Stimulated activated CD8-positive, alpha-beta memory T cell treated with anti-CD3 and anti-CD28 coated beads, Interleukin-12 subunit alpha, Interleukin-12 subunit beta, amount 100 ng/mL, for 24 hours (primary cell): Measurements from ENCODE around the gene HMGN3.

ENCODE experiments used
- DNase-seq: peaks from one replicate; pipeline ENCODE4 v3.0.0-alpha.2; 2020; ENCODE audit errors: extremely low read depth

Gene HMGN3

GRCh38 chr6:79232696-79233462 is 1.6 kb downstream of the HMGN3 start:
- no peak for DNase-seq

GRCh38 chr6:79231666-79232065 is 2.8 kb downstream of the HMGN3 start:
- DNase-seq: no peak

- no peak for DNase-seq
These were observed 3.4 kb downstream of the HMGN3 start for GRCh38 chr6:79231101-79231500.

- no peak for DNase-seq
These were observed 4.3 kb downstream of the HMGN3 start for GRCh38 chr6:79230149-79230548.

- no peak for DNase-seq
These were observed 7.0 kb downstream of the HMGN3 start for GRCh38 chr6:79227445-79227844.

GRCh38 chr6:79226660-79227059 is 7.8 kb downstream of the HMGN3 start:
- DNase-seq: no peak

- no peak for DNase-seq
These were observed 8.5 kb downstream of the HMGN3 start for GRCh38 chr6:79225717-79226599.

- no peak for DNase-seq
These were observed 10.7 kb downstream of the HMGN3 start for GRCh38 chr6:79223611-79224404.

GRCh38 chr6:79215213-79215824 is 19.2 kb downstream of the HMGN3 start:
- DNase-seq: no peak

GRCh38 chr6:79212859-79213258 is 21.6 kb downstream of the HMGN3 start:
- no peak for DNase-seq

- no peak for DNase-seq
These were observed 25.7 kb downstream of the HMGN3 start for GRCh38 chr6:79208816-79209215.

GRCh38 chr6:79203753-79204253 is 30.7 kb downstream of the HMGN3 start:
- DNase-seq: no peak

- no peak for DNase-seq
These were observed 31.9 kb downstream of the HMGN3 start for GRCh38 chr6:79202556-79202955.

- no peak for DNase-seq
These were observed 32.5 kb downstream of the HMGN3 start for GRCh38 chr6:79201983-79202382.

- DNase-seq: no peak
These were observed 33.3 kb downstream of the HMGN3 start for GRCh38 chr6:79201143-79201542.

- DNase-seq: no peak
These were observed 37.6 kb downstream of the HMGN3 start for GRCh38 chr6:79196912-79197311.

GRCh38 chr6:79193971-79194370 is 40.5 kb downstream of the HMGN3 start:
- DNase-seq: no peak

GRCh38 chr6:79189760-79190350 is 44.6 kb downstream of the HMGN3 start:
- DNase-seq: no peak

- DNase-seq: no peak
These were observed 45.5 kb downstream of the HMGN3 start for GRCh38 chr6:79188885-79189480.

- no peak for DNase-seq
These were observed 46.4 kb downstream of the HMGN3 start for GRCh38 chr6:79188107-79188506.

GRCh38 chr6:79186564-79186963 is 47.9 kb downstream of the HMGN3 start:
- DNase-seq: no peak
